HEK293T (cell line): ENCODE measurements around the gene GPR153.

Experiments used
- CTCF ChIA-PET: fragments of 350-600 bp; formaldehyde crosslinking; extraction: SDS; loops from one replicate; lab custom pipeline; 2021; ENCODE audit warnings: antibody characterized with exemption, inconsistent platforms; lab: Yijun Ruan, JAX
- POLR2A ChIA-PET: fragments of 350-600 bp; formaldehyde crosslinking; extraction: SDS; loops from one replicate; lab custom pipeline; 2020; ENCODE audit warnings: antibody characterized with exemption, inconsistent platforms; lab: Yijun Ruan, JAX
- DNase-seq: peaks from one replicate; pipeline ENCODE4 v3.0.0; 2012; ENCODE audit warnings: mixed read lengths; ENCODE audit errors: extremely low spot score
- ARNT ChIP-seq: fragments of 450-650 bp; IDR thresholded peaks from 2 replicates; pipeline ENCODE4 v1.6.1; 2017; ENCODE audit warnings: mild to moderate bottlenecking
- BHLHE40 ChIP-seq: fragments of 450-650 bp; IDR thresholded peaks from 2 replicates; pipeline ENCODE4 v1.6.1; 2016; ENCODE audit warnings: mild to moderate bottlenecking, moderate library complexity, borderline replicate concordance
- CTBP1 ChIP-seq: fragments of 450-650 bp; IDR thresholded peaks from 2 replicates; pipeline ENCODE4 v1.6.1; 2016; ENCODE audit warnings: borderline replicate concordance
- ELF4 ChIP-seq: fragments of 450-650 bp; IDR thresholded peaks from 2 replicates; pipeline ENCODE4 v1.6.1; 2017; ENCODE audit warnings: antibody characterized with exemption
- FOXA1 ChIP-seq: fragments of 450-650 bp; IDR thresholded peaks from 2 replicates; pipeline ENCODE4 v1.6.1; 2016; ENCODE audit warnings: mild to moderate bottlenecking
- FOXK2 ChIP-seq: fragments of 450-650 bp; IDR thresholded peaks from 2 replicates; pipeline ENCODE4 v1.6.1; 2016; ENCODE audit warnings: mild to moderate bottlenecking
- FOXM1 ChIP-seq: fragments of 450-650 bp; IDR thresholded peaks from 2 replicates; pipeline ENCODE4 v1.6.1; 2017; ENCODE audit warnings: mild to moderate bottlenecking, borderline replicate concordance
- HDGF ChIP-seq: fragments of 450-650 bp; IDR thresholded peaks from 2 replicates; pipeline ENCODE4 v1.6.1; 2017; ENCODE audit warnings: antibody characterized with exemption, borderline replicate concordance
- L3MBTL2 ChIP-seq: fragments of 450-650 bp; conservative IDR thresholded peaks from 2 replicates; pipeline ENCODE4 v1.6.1; 2016; ENCODE audit warnings: mild to moderate bottlenecking
- LEF1 ChIP-seq: fragments of 450-650 bp; IDR thresholded peaks from 2 replicates; pipeline ENCODE4 v1.6.1; 2017; ENCODE audit warnings: mild to moderate bottlenecking, borderline replicate concordance
- NFRKB ChIP-seq: fragments of 450-650 bp; IDR thresholded peaks from 2 replicates; pipeline ENCODE4 v1.6.1; 2016; ENCODE audit warnings: mild to moderate bottlenecking, moderate library complexity
- PKNOX1 ChIP-seq: fragments of 450-650 bp; IDR thresholded peaks from 2 replicates; pipeline ENCODE4 v1.6.1; 2016
- SP1 ChIP-seq: fragments of 450-650 bp; IDR thresholded peaks from 2 replicates; pipeline ENCODE4 v1.6.1; 2017
- SUZ12 ChIP-seq: fragments of 450-650 bp; IDR thresholded peaks from 2 replicates; pipeline ENCODE4 v1.6.1; 2016; ENCODE audit warnings: mild to moderate bottlenecking
- TARDBP ChIP-seq: fragments of 450-650 bp; IDR thresholded peaks from 2 replicates; pipeline ENCODE4 v1.6.1; 2016
- ZNF384 ChIP-seq: fragments of 450-650 bp; IDR thresholded peaks from 2 replicates; pipeline ENCODE4 v1.6.1; 2016

The GPR153 gene

GRCh38 chr1:6239950-6240768 is 20.7 kb downstream of the GPR153 start:
- ChIA-PET POLR2A (no interaction called here), CTCF (interaction anchor here (0.7 kb wide), 1 partner anchor 37 kb away, joined by 3 read pairs; no protein-coding TSS in a partner anchor)
- TF ChIP-seq TARDBP, result no peak
- TF ChIP-seq HDGF, result no peak
- no peak for TF ChIP-seq L3MBTL2
- TF ChIP-seq NFRKB, result no peak
- no peak for TF ChIP-seq FOXK2
- TF ChIP-seq CTBP1, result no peak
- TF ChIP-seq BHLHE40, result no peak
- TF ChIP-seq FOXM1, result no peak
- TF ChIP-seq ELF4, result no peak
- TF ChIP-seq PKNOX1, result no peak
- no peak for TF ChIP-seq SP1
- no peak for TF ChIP-seq ZNF384
- no peak for TF ChIP-seq LEF1
- no peak for TF ChIP-seq ARNT
- no peak for TF ChIP-seq FOXA1
- no peak for TF ChIP-seq SUZ12
- no peak for DNase-seq

- ChIA-PET CTCF (interaction anchor here (0.7 to 1.9 kb wide), 12 partner anchors 8 to 251 kb away, joined by 3 to 14 read pairs (median 4); partner anchors contain the start of gene RNF207), POLR2A (interaction anchor here (1.0 to 2.3 kb wide), 3 partner anchors 14 to 35 kb away, joined by 3 to 15 read pairs (median 8); partner anchors contain the start of gene RNF207)
- TF ChIP-seq FOXK2, result no peak
- no peak for TF ChIP-seq TARDBP
- no peak for TF ChIP-seq FOXM1
- no peak for TF ChIP-seq L3MBTL2
- no peak for TF ChIP-seq PKNOX1
- TF ChIP-seq HDGF, result no peak
- no peak for TF ChIP-seq ZNF384
- no peak for TF ChIP-seq FOXA1
- TF ChIP-seq LEF1, result no peak
- TF ChIP-seq SP1, result no peak
- no peak for TF ChIP-seq CTBP1
- no peak for TF ChIP-seq NFRKB
- no peak for TF ChIP-seq ARNT
- TF ChIP-seq SUZ12, result no peak
- TF ChIP-seq BHLHE40, result no peak
- TF ChIP-seq ELF4, result no peak
- no peak for DNase-seq
Measured at GRCh38 chr1:6239213-6239752, 21.6 kb downstream of the GPR153 start.

- CTCF ChIA-PET, result interaction anchor here (0.7 to 1.0 kb wide), 2 partner anchors 70 to 107 kb away, joined by 3 to 5 read pairs; no protein-coding TSS in a partner anchor
- TF ChIP-seq ARNT (no peak), HDGF (no peak), L3MBTL2 (no peak), LEF1 (no peak), NFRKB (no peak), SP1 (no peak), ELF4 (no peak), FOXK2 (no peak), FOXA1 (no peak), BHLHE40 (no peak), CTBP1 (no peak), FOXM1 (no peak), ZNF384 (no peak)
- DNase-seq, result no peak
- POLR2A ChIA-PET, result interaction anchor here (2.3 kb wide), 1 partner anchor 32 kb away, joined by 15 read pairs; no protein-coding TSS in a partner anchor
Measured at GRCh38 chr1:6237093-6237492, 23.8 kb downstream of the GPR153 start.

GRCh38 chr1:6235296-6235677 is 25.6 kb downstream of the GPR153 start:
- POLR2A ChIA-PET, result interaction anchor here (0.8 to 2.6 kb wide), 10 partner anchors 10 to 88 kb away, joined by 3 to 39 read pairs (median 4); partner anchors contain the start of genes HES3 and RNF207

More at GRCh38 chr1:6235296-6235677, 25.6 kb downstream of the GPR153 start:
- CTCF ChIA-PET, result interaction anchor here (1.1 kb wide), 3 partner anchors 10 to 50 kb away, joined by 3 to 6 read pairs (median 5); no protein-coding TSS in a partner anchor
- DNase-seq, result no peak
- no peak for TF ChIP-seq FOXM1
- TF ChIP-seq CTBP1, result no peak
- TF ChIP-seq ZNF384, result no peak
- TF ChIP-seq SP1, result no peak
- TF ChIP-seq SUZ12, result no peak
- TF ChIP-seq FOXK2, result no peak
- no peak for TF ChIP-seq FOXA1
- no peak for TF ChIP-seq ARNT
- TF ChIP-seq L3MBTL2, result no peak
- TF ChIP-seq ELF4, result no peak
- no peak for TF ChIP-seq PKNOX1
- no peak for TF ChIP-seq NFRKB
- no peak for TF ChIP-seq LEF1
- TF ChIP-seq TARDBP, result no peak
- no peak for TF ChIP-seq HDGF
- TF ChIP-seq BHLHE40, result no peak
